ENCODE measurements around the gene WASF3. TPM values are rescaled to one million over a fixed set of nuclear protein-coding genes. Genes with fewer than 3 reads are reported as not detected.

The WASF3 gene
- total and polyA plus RNA-seq, 2 donors: 0.42 to 2.7 TPM

DNA sequence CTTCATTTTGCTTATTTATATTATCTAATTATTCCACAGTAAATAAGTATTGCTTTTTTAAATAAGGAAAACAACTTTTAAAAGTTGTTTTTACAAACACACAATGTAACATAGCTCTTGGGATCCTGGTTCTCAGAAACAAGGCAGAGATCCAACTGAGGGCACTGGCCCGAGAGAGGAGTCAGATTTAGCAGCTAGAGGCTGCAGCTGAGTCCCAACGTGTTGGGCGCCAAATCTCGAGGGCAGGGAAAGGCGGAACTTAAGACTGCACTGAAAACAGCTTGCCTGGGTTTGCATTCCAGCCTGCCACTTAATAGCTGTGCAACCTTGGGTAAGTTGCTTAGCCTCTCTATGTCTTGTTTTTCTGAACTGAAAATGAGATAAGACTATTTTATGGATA lies 16.4 kb upstream of the WASF3 start:
- no peak overlapping the region for H3K4me3 ChIP-seq (ENCODE audit: low read length in 2 of 2)
- no peaks in the 10 kb centered on the region for H3K4me1 ChIP-seq (ENCODE audit: control insufficient read depth in 2 of 2, insufficient read depth in 2 of 2, low read length in 2 of 2)
- no peaks in the 10 kb centered on the region for H3K9me3 ChIP-seq (ENCODE audit: control insufficient read depth in 2 of 2, insufficient read depth in 1 of 2, low read length in 1 of 2)
- no peak overlapping the region for H3K27ac ChIP-seq (ENCODE audit: low read depth in 1 of 2, low read length in 1 of 2)
- DNase-seq (ENCODE audit: low read depth in 6 of 9, low spot score in 9 of 9): no peak
- WGBS: 71% methylated on average over 5 of the region's 5 CpGs
- H3K36me3 ChIP-seq (ENCODE audit: control insufficient read depth in 2 of 2, insufficient read depth in 2 of 2, low read length in 1 of 2): no peaks in the 10 kb centered on the region
- no peaks in the 10 kb centered on the region for H3K27me3 ChIP-seq (ENCODE audit: control insufficient read depth in 2 of 2, insufficient read depth in 1 of 2, low read length in 1 of 2)

- H3K27me3 ChIP-seq (ENCODE audit: control insufficient read depth in 2 of 2, insufficient read depth in 1 of 2, low read length in 1 of 2): no peaks in the 10 kb centered on the region
- 85% methylated on average over 6 of the region's 6 CpGs for WGBS
- no peak for DNase-seq (ENCODE audit: low read depth in 6 of 9, low spot score in 9 of 9)
These were observed 15.6 kb upstream of the WASF3 start for GRCh38 chr13:26541678-26542568.

DNA sequence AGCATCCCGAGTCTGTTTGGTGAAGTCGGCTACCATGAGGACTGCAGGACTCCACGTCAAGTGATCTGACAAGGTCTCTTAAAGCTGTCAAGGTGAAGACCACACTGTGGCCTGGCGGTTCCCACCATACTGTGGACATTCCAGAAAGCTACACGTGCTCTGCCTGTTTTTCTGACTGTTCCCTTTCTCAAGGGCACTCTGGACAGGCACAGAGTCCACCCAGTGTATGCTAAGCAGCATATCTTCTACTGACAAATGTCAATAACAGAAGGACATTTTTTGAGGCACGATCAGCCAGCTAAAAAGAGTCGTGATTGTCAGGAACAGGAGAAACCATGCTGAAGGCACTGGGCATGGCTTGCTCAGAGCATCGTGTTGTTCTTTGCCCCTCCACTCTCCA lies 12.8 kb upstream of the WASF3 start:
- Histone ChIP-seq H3K4me3 (ENCODE audit: low read length in 2 of 2) (no peak overlapping the region), H3K27me3 (ENCODE audit: control insufficient read depth in 2 of 2, insufficient read depth in 1 of 2, low read length in 1 of 2) (no peaks in the 10 kb centered on the region), H3K4me1 (ENCODE audit: control insufficient read depth in 2 of 2, insufficient read depth in 2 of 2, low read length in 2 of 2) (no peaks in the 10 kb centered on the region), H3K36me3 (ENCODE audit: control insufficient read depth in 2 of 2, insufficient read depth in 2 of 2, low read length in 1 of 2) (no peaks in the 10 kb centered on the region), H3K9me3 (ENCODE audit: control insufficient read depth in 2 of 2, insufficient read depth in 1 of 2, low read length in 1 of 2) (no peaks in the 10 kb centered on the region), H3K27ac (ENCODE audit: low read depth in 1 of 2, low read length in 1 of 2) (no peak overlapping the region)
- WGBS: 86% methylated on average over 8 of the region's 8 CpGs
- DNase-seq (ENCODE audit: low read depth in 6 of 9, low spot score in 9 of 9): no peak

More at GRCh38 chr13:26541678-26542568, 15.6 kb upstream of the WASF3 start:
- no peaks in the 10 kb centered on the region for H3K4me1 ChIP-seq (ENCODE audit: control insufficient read depth in 2 of 2, insufficient read depth in 2 of 2, low read length in 2 of 2)
- H3K27ac ChIP-seq (ENCODE audit: low read depth in 1 of 2, low read length in 1 of 2): no peak overlapping the region
- H3K4me3 ChIP-seq (ENCODE audit: low read length in 2 of 2): no peak overlapping the region
- H3K36me3 ChIP-seq (ENCODE audit: control insufficient read depth in 2 of 2, insufficient read depth in 2 of 2, low read length in 1 of 2): no peaks in the 10 kb centered on the region
- no peaks in the 10 kb centered on the region for H3K9me3 ChIP-seq (ENCODE audit: control insufficient read depth in 2 of 2, insufficient read depth in 1 of 2, low read length in 1 of 2)

- WGBS: 86% methylated on average over 5 of the region's 5 CpGs
- Histone ChIP-seq H3K4me1 (ENCODE audit: control insufficient read depth in 2 of 2, insufficient read depth in 2 of 2, low read length in 2 of 2) (no peaks in the 10 kb centered on the region), H3K36me3 (ENCODE audit: control insufficient read depth in 2 of 2, insufficient read depth in 2 of 2, low read length in 1 of 2) (no peaks in the 10 kb centered on the region), H3K27ac (ENCODE audit: low read depth in 1 of 2, low read length in 1 of 2) (no peak overlapping the region), H3K4me3 (ENCODE audit: low read length in 2 of 2) (no peak overlapping the region), H3K9me3 (ENCODE audit: control insufficient read depth in 2 of 2, insufficient read depth in 1 of 2, low read length in 1 of 2) (no peaks in the 10 kb centered on the region), H3K27me3 (ENCODE audit: control insufficient read depth in 2 of 2, insufficient read depth in 1 of 2, low read length in 1 of 2) (peaks cover 0 to 2% of the 10 kb centered on the region in 2 donors)
- no peak for DNase-seq (ENCODE audit: low read depth in 6 of 9, low spot score in 9 of 9)
These were observed 9.2 kb upstream of the WASF3 start for GRCh38 chr13:26548205-26548765.

- Histone ChIP-seq H3K27me3 (ENCODE audit: control insufficient read depth in 2 of 2, insufficient read depth in 1 of 2, low read length in 1 of 2) (peaks cover 0 to 2% of the 10 kb centered on the region in 2 donors), H3K4me3 (ENCODE audit: low read length in 2 of 2) (no peak overlapping the region), H3K27ac (ENCODE audit: low read depth in 1 of 2, low read length in 1 of 2) (no peak overlapping the region), H3K36me3 (ENCODE audit: control insufficient read depth in 2 of 2, insufficient read depth in 2 of 2, low read length in 1 of 2) (no peaks in the 10 kb centered on the region), H3K9me3 (ENCODE audit: control insufficient read depth in 2 of 2, insufficient read depth in 1 of 2, low read length in 1 of 2) (no peaks in the 10 kb centered on the region), H3K4me1 (ENCODE audit: control insufficient read depth in 2 of 2, insufficient read depth in 2 of 2, low read length in 2 of 2) (no peaks in the 10 kb centered on the region)
- no peak for DNase-seq (ENCODE audit: low read depth in 6 of 9, low spot score in 9 of 9)
- WGBS: 34% methylated on average over 1 of the region's 1 CpG
These were observed 7.8 kb upstream of the WASF3 start for GRCh38 chr13:26549713-26550112.

DNA sequence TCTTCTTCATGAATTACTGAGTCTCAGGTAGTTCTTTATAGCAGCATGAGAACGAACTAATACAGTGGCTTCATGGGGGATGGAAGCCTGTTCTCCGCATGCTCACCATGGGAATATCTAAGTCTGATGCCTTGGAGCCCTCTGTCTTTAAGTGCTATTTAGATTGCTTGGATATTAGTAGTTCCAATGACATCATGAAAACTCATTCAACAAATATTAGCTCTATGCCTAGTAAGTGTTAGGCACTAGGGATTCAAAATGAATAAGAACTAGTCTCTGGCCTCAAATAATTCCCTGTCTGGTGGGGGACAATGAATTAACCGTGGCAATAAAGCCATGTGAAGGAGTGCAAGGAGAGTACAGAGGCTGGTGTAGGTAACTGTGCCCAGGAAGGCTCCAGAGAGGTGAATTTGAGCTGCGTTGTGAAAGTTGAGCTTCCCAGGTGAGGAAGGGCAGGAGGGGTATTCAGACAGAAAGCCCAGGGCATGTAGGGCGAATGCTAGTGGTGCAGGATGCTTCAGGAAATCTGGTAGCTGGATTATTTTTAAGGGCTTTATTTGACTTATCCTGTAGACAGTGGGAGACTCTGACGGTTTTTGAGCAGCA lies 6.1 kb upstream of the WASF3 start:
- H3K27me3 ChIP-seq (ENCODE audit: control insufficient read depth in 2 of 2, insufficient read depth in 1 of 2, low read length in 1 of 2): peaks cover 0 to 11% of the 10 kb centered on the region in 2 donors
- no peaks in the 10 kb centered on the region for H3K9me3 ChIP-seq (ENCODE audit: control insufficient read depth in 2 of 2, insufficient read depth in 1 of 2, low read length in 1 of 2)
- H3K27ac ChIP-seq (ENCODE audit: low read depth in 1 of 2, low read length in 1 of 2): no peak overlapping the region
- H3K4me3 ChIP-seq (ENCODE audit: low read length in 2 of 2): no peak overlapping the region
- no peak for DNase-seq (ENCODE audit: low read depth in 6 of 9, low spot score in 9 of 9)
- H3K36me3 ChIP-seq (ENCODE audit: control insufficient read depth in 2 of 2, insufficient read depth in 2 of 2, low read length in 1 of 2): no peaks in the 10 kb centered on the region
- 86% methylated on average over 6 of the region's 6 CpGs for WGBS
- H3K4me1 ChIP-seq (ENCODE audit: control insufficient read depth in 2 of 2, insufficient read depth in 2 of 2, low read length in 2 of 2): no peaks in the 10 kb centered on the region

GRCh38 chr13:26555413-26555812 lies 2.1 kb upstream of the WASF3 start:
- H3K4me3 ChIP-seq (ENCODE audit: low read length in 2 of 2): no peak overlapping the region
- H3K27ac ChIP-seq (ENCODE audit: low read depth in 1 of 2, low read length in 1 of 2): no peak overlapping the region
- peaks cover 24 to 45% of the 10 kb centered on the region in 2 donors for H3K27me3 ChIP-seq (ENCODE audit: control insufficient read depth in 2 of 2, insufficient read depth in 1 of 2, low read length in 1 of 2)
- peaks cover 0 to 4% of the 10 kb centered on the region in 2 donors for H3K4me1 ChIP-seq (ENCODE audit: control insufficient read depth in 2 of 2, insufficient read depth in 2 of 2, low read length in 2 of 2)
- no peaks in the 10 kb centered on the region for H3K36me3 ChIP-seq (ENCODE audit: control insufficient read depth in 2 of 2, insufficient read depth in 2 of 2, low read length in 1 of 2)
- H3K9me3 ChIP-seq (ENCODE audit: control insufficient read depth in 2 of 2, insufficient read depth in 1 of 2, low read length in 1 of 2): peaks cover 0 to 3% of the 10 kb centered on the region in 2 donors
- WGBS: 96% methylated on average over 1 of the region's 1 CpG
- DNase-seq (ENCODE audit: low read depth in 6 of 9, low spot score in 9 of 9): no peak

GRCh38 chr13:26557051-26557392 lies 461 bp upstream of the WASF3 start:
- 3% methylated on average over 3 of the region's 3 CpGs for WGBS
- peaks cover 27 to 52% of the 10 kb centered on the region in 2 donors for H3K27me3 ChIP-seq (ENCODE audit: control insufficient read depth in 2 of 2, insufficient read depth in 1 of 2, low read length in 1 of 2)

More at GRCh38 chr13:26557051-26557392, 461 bp upstream of the WASF3 start:
- Histone ChIP-seq H3K4me1 (ENCODE audit: control insufficient read depth in 2 of 2, insufficient read depth in 2 of 2, low read length in 2 of 2) (peaks cover 0 to 4% of the 10 kb centered on the region in 2 donors), H3K9me3 (ENCODE audit: control insufficient read depth in 2 of 2, insufficient read depth in 1 of 2, low read length in 1 of 2) (peaks cover 0 to 3% of the 10 kb centered on the region in 2 donors), H3K27ac (ENCODE audit: low read depth in 1 of 2, low read length in 1 of 2) (no peak overlapping the region), H3K36me3 (ENCODE audit: control insufficient read depth in 2 of 2, insufficient read depth in 2 of 2, low read length in 1 of 2) (no peaks in the 10 kb centered on the region), H3K4me3 (ENCODE audit: low read length in 2 of 2) (peak overlapping the region in 1 of 2 donors; percentile 48)
- no peak for DNase-seq (ENCODE audit: low read depth in 6 of 9, low spot score in 9 of 9)
